Spleen (tissue), 11 donors: ENCODE results near the gene OPN3. TPM values are rescaled to one million over a fixed set of nuclear protein-coding genes. Genes with fewer than 3 reads are reported as not detected.
"Not testable (repeated sequence)": the region's sequence is repeated elsewhere in the genome, so short reads cannot be mapped to it uniquely, and the experiment has no call there.

ENCODE experiments used
- DNase-seq: peaks from one replicate; pipeline ENCODE4 v3.0.0-alpha.2; 2020
- H3K27ac ChIP-seq, 8 donors: fragments of 200-600 bp; sonication (generic) in 7 of 8; 1 replicate in 4 of 8; 2 replicates in 4 of 8; pipeline versions ENCODE4 v1.5.0 to v1.8.0; 2016 to 2021; ENCODE audit warnings: inconsistent platforms in 4 of 8, mild to moderate bottlenecking in 4 of 8, moderate library complexity in 1 of 8
- H3K27me3 ChIP-seq, 7 donors: fragments of 200-600 bp; sonication (generic) in 6 of 7; replicated peaks in 1 of 7; 1 replicate in 4 of 7; 2 replicates in 3 of 7; pipeline versions ENCODE4 v1.5.0 to v1.8.0; 2016 to 2021; ENCODE audit warnings: inconsistent platforms in 3 of 7, mild to moderate bottlenecking in 1 of 7
- H3K36me3 ChIP-seq, 6 donors: fragments of 200-600 bp; sonication (generic) in 5 of 6; 1 replicate in 4 of 6; 2 replicates in 2 of 6; pipeline versions ENCODE4 v1.5.0 to v1.8.0; 2016 to 2021; ENCODE audit warnings: inconsistent platforms in 2 of 6
- H3K4me1 ChIP-seq, 6 donors: fragments of 200-600 bp; sonication (generic) in 5 of 6; 1 replicate in 3 of 6; 2 replicates in 3 of 6; pipeline versions ENCODE4 v1.5.0 to v1.8.0; 2016 to 2021; ENCODE audit warnings: inconsistent platforms in 3 of 6
- H3K4me3 ChIP-seq, 8 donors: fragments of 200-600 bp; sonication (generic) in 7 of 8; 1 replicate in 4 of 8; 2 replicates in 4 of 8; pipeline versions ENCODE4 v1.5.0 to v1.8.0; 2016 to 2021; ENCODE audit warnings: inconsistent platforms in 4 of 8, mild to moderate bottlenecking in 4 of 8, moderate library complexity in 2 of 8
- H3K9me3 ChIP-seq, 8 donors: fragments of 200-600 bp; sonication (generic) in 7 of 8; 1 replicate in 4 of 8; 2 replicates in 4 of 8; pipeline versions ENCODE4 v1.5.0 to v1.8.0; 2016 to 2021; ENCODE audit warnings: inconsistent platforms in 4 of 8
- CTCF ChIP-seq, 11 experiments: fragments of 200-600 bp in 7 of 11; fragments of 450-650 bp in 4 of 11; sonication (generic) in 4 of 11; IDR thresholded peaks in 8 of 11; conservative IDR thresholded peaks in 3 of 11; 1 replicate in 7 of 11; 2 replicates in 4 of 11; pipeline versions ENCODE4 v1.4.0 to v1.8.0; 2016 to 2021; ENCODE audit warnings: antibody characterized with exemption in 11 of 11, inconsistent platforms in 4 of 11, mild to moderate bottlenecking in 1 of 11
- POLR2A ChIP-seq, 3 donors: fragments of 450-650 bp; IDR thresholded peaks; one replicate each; pipeline ENCODE4 v1.5.1; 2017; ENCODE audit warnings: antibody characterized with exemption in 3 of 3, mild to moderate bottlenecking in 1 of 3
- POLR2AphosphoS5 ChIP-seq, 3 donors: sonication (generic); formaldehyde crosslinking; IDR thresholded peaks; one replicate each; pipeline ENCODE4 v1.5.1; 2017; ENCODE audit warnings: antibody characterized with exemption in 3 of 3
- WGBS, 5 donors: extraction: QIAGEN DNeasy Blood & Tissue Kit in 3 of 5; methylation state at CpG; one replicate each; pipeline versions ENCODE4 v1.1.5 to v1.1.7; 2013 to 2018; 5-methylcytosine and 5-hydroxymethylcytosine counted together
- intact Hi-C: fragments of 100-400 bp; cut with DNase I; formaldehyde crosslinking; loops from one replicate; pipeline ENCODE4 v1.15.0; 2023; ENCODE audit warnings: low total_unique reads
- polyA plus RNA-seq, 3 donors: library from polyadenylated mRNA; stranded (reverse); fragments of 200-250 nt; gene quantifications; one replicate each; pipeline ENCODE4 v1.2.1, GENCODE V29; 2013
- total RNA-seq, 7 donors: library from RNA; depleted of rRNA in 3 of 7; stranded (reverse); fragments of >200 nt in 3 of 7; fragmentation: NEBNext Ultra II Directional in 4 of 7; extraction: Animal tissue kit (Norgen Biotek cat#: 25700) in 4 of 7; gene quantifications; one replicate each; pipeline versions ENCODE4 v1.1.0 to v1.2.1, GENCODE V29; 2016 to 2021
- donor health status: healthy with polysubstance abuse.
- donor health status: DM: no; HTN: no; CAD: no; lungs with moderate emphysema.
- donor health status: DM: no; HTN: no; CAD: no.
- donor health status: Bipolar disorder and iron deficiency.
- donor health status: healthy.
- donor health status: DM: no; HTN: no; CAD: no.
- donor health status: DM: yes; HTN: yes; CAD: no.

The OPN3 gene
- total and polyA plus RNA-seq, 10 donors: 15.1 to 39.4 (median 24.6) TPM

DNA sequence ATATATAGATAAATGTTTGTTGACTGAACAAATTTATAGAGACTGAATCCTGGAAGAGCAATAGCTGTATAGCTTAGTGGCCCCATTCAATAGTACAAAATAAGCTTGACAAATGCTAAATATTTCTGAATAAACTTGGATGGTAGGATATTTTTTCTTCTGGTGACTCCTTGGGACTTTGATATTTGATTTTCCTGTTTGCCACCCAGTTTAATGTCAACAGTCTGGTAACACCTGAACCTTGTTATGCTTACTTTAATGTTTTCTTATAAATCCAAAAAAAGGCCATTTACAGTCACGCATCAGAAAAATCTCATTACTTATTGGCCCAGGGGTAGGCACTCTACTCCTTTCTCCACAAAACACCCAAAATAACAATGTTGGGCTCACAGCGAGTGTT lies 42.8 kb upstream of the OPN3 start:
- no peaks in the 10 kb centered on the region for H3K9me3 ChIP-seq
- intact Hi-C loops: no loop called here
- H3K4me3 ChIP-seq: no peak overlapping the region
- no peaks in the 10 kb centered on the region for H3K4me1 ChIP-seq
- no peak for DNase-seq
- no peak overlapping the region for H3K27ac ChIP-seq
- 93 to 96% (median 93%) methylated on average over 2 of the region's 2 CpGs for WGBS, 5 donors
- TF ChIP-seq POLR2A (IDR thresholded peaks at IDR 0.05) (no peak), POLR2AphosphoS5 (IDR thresholded peaks at IDR 0.05) (no peak), CTCF (IDR thresholded peaks at IDR 0.05 in 8 of 11, conservative IDR thresholded peaks at IDR 0.05 in 3 of 11) (no peak)
- no peaks in the 10 kb centered on the region for H3K36me3 ChIP-seq
- H3K27me3 ChIP-seq: no peaks in the 10 kb centered on the region

- intact Hi-C loops, DNase-seq, H3K27ac ChIP-seq, H3K27me3 ChIP-seq, H3K4me1 ChIP-seq, H3K36me3 ChIP-seq, H3K9me3 ChIP-seq, H3K4me3 ChIP-seq: not testable (repeated sequence)
- 57 to 86% (median 64%) methylated on average over 4 of the region's 4 CpGs for WGBS, 5 donors
Measured at GRCh38 chr1:241681861-241682448, 41.8 kb upstream of the OPN3 start.

DNA sequence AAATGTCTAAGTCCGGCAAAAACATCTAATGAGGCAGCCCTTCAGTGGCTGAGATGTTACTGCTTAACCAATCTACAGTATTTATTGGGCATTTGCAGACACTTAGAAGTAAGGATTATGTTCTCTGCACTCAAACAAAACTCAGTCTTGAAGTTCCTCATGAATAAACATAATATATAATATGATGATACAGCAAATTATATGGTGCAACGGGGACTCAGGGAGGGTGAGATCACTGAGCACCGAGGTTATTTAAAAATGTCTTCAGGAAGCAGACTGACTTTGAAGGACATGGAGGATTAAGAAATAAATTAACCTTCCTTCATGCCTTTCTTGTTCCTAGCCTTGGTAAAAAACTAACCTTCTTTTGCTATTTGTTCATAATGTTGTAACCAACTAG lies 39.8 kb upstream of the OPN3 start:
- no peak for DNase-seq
- WGBS, 5 donors: 53 to 77% (median 73%) methylated on average over 3 of the region's 3 CpGs
- no peaks in the 10 kb centered on the region for H3K27me3 ChIP-seq
- no peak overlapping the region for H3K4me3 ChIP-seq
- H3K36me3 ChIP-seq: no peaks in the 10 kb centered on the region
- no peak for TF ChIP-seq CTCF (IDR thresholded peaks at IDR 0.05 in 8 of 11, conservative IDR thresholded peaks at IDR 0.05 in 3 of 11)
- no peak for TF ChIP-seq POLR2A (IDR thresholded peaks at IDR 0.05)
- no peak for TF ChIP-seq POLR2AphosphoS5 (IDR thresholded peaks at IDR 0.05)
- no peaks in the 10 kb centered on the region for H3K4me1 ChIP-seq
- intact Hi-C loops: no loop called here
- H3K9me3 ChIP-seq: no peaks in the 10 kb centered on the region
- no peak overlapping the region for H3K27ac ChIP-seq

DNA sequence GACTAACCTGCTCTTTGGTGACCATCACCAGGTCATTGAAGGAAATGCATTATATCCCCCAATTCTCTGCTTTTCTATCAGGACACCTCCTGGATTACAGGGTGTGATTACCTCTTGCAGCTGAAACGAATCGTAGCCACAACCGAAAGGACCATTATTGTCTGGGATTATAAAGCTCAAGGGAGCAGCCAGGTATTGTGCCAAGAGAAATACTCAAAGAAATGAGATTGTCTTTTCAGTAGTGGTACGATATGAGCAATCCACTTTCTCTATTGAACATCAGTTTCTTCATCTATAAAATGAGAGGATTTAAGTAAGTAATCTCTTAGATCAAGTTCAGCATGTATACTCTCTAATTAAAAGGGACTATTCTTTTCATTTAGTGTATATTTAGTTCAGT lies 39.2 kb upstream of the OPN3 start:
- Histone ChIP-seq H3K36me3 (no peaks in the 10 kb centered on the region), H3K4me3 (no peak overlapping the region), H3K27ac (no peak overlapping the region), H3K4me1 (no peaks in the 10 kb centered on the region), H3K27me3 (no peaks in the 10 kb centered on the region), H3K9me3 (no peaks in the 10 kb centered on the region)
- intact Hi-C loops: no loop called here
- DNase-seq: no peak
- WGBS, 5 donors: 84 to 96% (median 90%) methylated on average over 4 of the region's 4 CpGs
- TF ChIP-seq POLR2A (IDR thresholded peaks at IDR 0.05): no peak
- no peak for TF ChIP-seq POLR2AphosphoS5 (IDR thresholded peaks at IDR 0.05)
- TF ChIP-seq CTCF (IDR thresholded peaks at IDR 0.05 in 8 of 11, conservative IDR thresholded peaks at IDR 0.05 in 3 of 11): no peak

DNA sequence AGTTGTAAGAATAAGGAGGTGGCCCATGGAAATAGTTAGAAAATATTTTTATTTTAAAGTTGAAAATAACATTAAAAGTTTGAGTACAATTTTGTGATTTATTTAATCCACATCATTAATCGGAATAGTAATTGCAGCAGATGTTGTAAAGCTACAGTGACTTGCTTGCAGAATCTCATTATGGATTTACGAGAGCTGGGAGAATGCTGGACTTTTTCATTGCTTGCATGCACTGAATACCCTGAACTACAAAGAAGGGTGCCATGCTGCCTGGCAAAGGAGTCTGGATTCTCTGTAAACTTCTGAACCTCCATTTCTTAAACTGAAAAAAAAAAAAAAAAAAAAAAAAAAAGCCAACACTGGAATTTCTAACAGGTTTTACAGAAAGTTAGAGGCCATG lies 38.4 kb upstream of the OPN3 start:
- no peak for DNase-seq
- Histone ChIP-seq H3K4me1 (no peaks in the 10 kb centered on the region), H3K4me3 (no peak overlapping the region), H3K27me3 (no peaks in the 10 kb centered on the region), H3K9me3 (no peaks in the 10 kb centered on the region), H3K36me3 (no peaks in the 10 kb centered on the region), H3K27ac (no peak overlapping the region)
- intact Hi-C loops: no loop called here
- TF ChIP-seq POLR2AphosphoS5 (IDR thresholded peaks at IDR 0.05) (no peak), POLR2A (IDR thresholded peaks at IDR 0.05) (no peak)
- 66 to 92% (median 88%) methylated on average over 2 of the region's 2 CpGs for WGBS, 5 donors
